ENCODE results near the gene CKB.
"Not testable (repeated sequence)": the region's sequence is repeated elsewhere in the genome, so short reads cannot be mapped to it uniquely, and the experiment has no call there.

CKB gene

DNA sequence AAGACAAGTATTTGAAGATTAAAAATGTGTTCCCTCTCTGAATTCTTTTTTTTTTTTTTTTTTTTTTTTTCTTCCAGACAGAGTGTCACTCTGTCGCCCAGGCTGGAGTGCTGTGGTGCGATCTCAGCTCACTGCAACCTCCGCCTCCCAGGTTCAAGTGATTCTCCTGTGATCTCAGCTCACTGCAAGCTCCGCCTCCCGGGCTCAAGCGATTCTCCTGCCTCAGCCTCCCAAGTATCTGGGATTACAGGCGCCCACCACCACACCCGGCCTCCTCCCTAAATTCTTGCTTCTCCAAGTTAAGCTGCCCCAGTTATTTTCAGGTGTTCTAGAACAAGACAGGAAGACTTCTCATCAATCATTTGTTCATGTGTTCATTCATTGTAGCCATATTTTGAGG is 10.4 kb downstream of the CKB start:
- DNase-seq (ENCODE audit: low read depth in 2 of 2): not testable (repeated sequence)

DNA sequence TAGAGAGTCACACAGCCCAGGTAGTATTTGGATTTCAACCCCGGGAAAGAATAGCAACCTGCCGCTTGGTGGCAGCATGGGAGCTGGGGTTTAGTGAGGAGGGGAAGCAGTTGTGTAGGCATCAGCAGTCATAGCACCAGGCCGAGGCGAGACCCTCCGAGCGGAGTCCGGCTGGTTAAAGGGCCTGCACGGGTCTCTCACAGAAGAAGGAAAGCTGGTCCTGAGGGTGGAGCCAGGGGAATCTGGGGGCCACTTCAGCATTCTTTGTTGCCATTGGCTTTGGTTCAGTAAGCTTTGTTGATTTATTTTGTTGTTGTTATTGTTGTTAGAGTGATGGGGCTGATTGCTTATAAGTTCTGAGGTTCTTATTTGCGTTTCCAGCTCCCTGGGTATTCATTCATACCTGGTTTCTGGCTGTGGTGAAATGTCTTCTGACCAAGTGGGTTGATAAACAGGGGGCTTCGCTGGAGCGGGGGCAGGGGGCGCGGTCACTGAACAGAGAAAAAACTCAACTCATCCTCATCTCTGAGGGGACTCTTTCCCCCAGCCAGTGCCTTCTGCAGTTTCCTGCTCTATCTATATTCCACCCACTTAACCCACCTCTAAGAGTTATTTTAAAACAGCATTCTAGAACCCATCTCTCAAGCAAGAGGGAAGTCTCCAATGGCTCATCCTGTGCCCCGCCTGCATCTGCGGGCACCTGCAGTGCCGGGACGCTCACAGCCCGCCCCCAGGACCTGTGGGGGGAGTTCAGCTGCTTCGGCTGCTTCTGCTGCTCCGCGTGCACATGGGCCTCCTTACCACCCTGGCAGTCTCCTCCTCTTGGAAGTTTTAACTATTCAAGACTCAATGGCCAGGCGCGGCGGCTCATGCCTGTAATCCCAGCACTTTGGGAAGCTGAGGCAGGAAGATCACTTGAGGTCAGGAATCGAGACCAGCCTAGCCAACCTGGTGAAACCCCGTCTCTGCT is 11.6 kb downstream of the CKB start:
- DNase-seq (ENCODE audit: low read depth in 2 of 2): no peak

GRCh38 chr14:103509864-103510723 is 12.5 kb downstream of the CKB start:
- DNase-seq (ENCODE audit: low read depth in 2 of 2): no peak

GRCh38 chr14:103508521-103509329 is 13.9 kb downstream of the CKB start:
- DNase-seq (ENCODE audit: low read depth in 2 of 2): no peak

DNA sequence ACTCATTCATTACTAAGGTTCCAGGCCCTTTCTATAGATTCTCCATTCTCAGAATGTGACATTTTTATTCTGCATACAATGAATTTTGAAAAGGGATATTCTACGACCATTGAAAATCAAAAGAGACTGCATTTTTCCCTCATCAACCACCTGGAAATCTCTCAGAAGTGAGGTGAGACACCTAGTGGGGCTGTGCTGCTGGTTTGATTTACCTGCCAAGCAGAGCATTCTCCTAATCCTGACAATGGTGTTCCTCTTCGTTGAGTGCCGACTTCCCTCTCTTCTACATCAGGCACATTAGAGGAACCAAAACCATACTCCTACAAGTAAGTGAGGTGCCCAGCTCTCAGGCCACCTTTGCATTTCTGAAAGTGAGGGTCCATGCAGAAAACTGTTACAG is 14.9 kb downstream of the CKB start:
- DNase-seq (ENCODE audit: low read depth in 2 of 2): no peak

- no peak for DNase-seq (ENCODE audit: low read depth in 2 of 2)
Observed at GRCh38 chr14:103504991-103505565, 17.6 kb downstream of the CKB start.

- DNase-seq (ENCODE audit: low read depth in 2 of 2): no peak
Observed at GRCh38 chr14:103503296-103503695, 19.3 kb downstream of the CKB start.

DNA sequence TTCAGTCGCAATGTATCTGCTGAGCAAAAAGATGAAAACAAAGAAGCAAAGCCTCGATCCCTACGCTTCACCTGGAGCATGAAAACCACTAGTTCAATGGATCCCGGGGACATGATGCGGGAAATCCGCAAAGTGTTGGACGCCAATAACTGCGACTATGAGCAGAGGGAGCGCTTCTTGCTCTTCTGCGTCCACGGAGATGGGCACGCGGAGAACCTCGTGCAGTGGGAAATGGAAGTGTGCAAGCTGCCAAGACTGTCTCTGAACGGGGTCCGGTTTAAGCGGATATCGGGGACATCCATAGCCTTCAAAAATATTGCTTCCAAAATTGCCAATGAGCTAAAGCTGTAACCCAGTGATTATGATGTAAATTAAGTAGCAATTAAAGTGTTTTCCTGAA is 19.8 kb downstream of the CKB start:
- DNase-seq (ENCODE audit: low read depth in 2 of 2): no peak

DNA sequence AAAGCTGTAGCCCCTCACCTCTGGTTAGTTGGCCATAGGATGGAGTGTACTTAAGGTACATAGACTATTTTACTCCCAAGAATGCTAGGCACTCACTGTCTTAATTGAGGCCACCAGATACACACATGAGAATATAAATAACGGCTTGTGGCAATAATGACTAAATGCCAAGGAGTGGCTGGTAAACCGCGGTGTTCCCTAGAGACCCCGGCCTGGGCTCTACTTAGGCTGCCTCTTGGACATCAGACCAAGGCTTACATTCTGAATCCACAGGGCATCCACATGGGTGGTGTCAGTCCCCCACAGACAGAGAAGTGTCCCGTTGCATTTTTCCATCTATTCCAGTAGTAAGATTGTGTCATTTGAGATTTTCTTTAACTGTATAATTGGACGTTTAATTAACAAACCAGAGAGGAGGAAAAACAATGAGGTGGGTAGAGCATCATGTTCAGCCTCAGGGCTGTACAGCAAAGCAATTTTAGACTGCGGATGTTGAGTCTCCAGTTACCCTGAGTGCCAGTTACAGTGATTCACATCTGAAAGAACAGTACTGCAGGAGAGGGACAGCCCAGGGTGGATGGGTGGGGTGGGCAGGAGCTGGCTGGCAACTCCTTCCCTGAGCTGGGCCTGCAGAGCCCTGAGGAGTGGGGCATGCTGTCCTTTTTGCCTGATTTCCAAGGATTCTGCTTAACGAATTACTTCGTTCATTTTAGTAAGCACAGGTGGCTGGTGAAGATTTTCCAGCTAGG is 20.5 kb downstream of the CKB start:
- DNase-seq (ENCODE audit: low read depth in 2 of 2): no peak

DNA sequence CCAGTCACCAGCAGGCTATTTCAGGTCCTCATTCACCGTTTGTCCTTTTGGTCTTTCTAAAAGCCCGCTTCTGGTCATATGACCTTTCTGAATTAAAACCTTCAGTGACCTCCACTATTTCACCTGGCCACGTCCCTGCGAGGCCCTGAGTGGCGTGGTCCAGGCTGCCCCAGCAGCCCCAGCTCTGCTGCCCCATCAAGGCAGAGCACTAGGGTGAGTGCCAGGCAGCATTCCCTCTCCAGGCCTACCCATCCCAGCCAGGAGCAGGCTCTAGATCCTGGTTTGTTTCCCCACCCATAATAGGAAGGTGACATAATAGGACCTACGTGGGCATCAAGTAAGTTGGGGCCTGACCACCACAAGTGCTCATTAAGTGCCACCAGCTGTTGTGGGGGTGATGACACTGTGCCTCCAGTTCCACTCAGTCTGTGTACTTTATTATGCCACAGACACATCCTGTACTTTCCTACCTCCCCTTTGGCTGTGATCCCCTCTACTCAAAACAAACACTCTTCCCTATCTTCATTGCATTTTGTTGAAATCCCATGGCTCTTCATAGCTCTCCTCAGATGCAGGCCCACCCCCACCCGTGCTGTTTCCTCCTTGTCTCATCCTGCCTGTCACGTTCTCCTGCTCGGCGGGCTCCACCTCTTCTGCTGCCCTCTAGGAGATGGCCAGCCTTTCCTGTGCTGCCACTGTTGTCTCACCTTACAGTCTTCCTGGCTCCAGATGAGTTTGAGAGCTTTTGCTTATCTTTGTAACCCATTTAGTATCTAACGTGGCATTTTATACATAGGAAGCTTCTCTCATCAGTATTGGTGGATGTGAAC is 21.4 kb downstream of the CKB start:
- DNase-seq (ENCODE audit: low read depth in 2 of 2): no peak

DNA sequence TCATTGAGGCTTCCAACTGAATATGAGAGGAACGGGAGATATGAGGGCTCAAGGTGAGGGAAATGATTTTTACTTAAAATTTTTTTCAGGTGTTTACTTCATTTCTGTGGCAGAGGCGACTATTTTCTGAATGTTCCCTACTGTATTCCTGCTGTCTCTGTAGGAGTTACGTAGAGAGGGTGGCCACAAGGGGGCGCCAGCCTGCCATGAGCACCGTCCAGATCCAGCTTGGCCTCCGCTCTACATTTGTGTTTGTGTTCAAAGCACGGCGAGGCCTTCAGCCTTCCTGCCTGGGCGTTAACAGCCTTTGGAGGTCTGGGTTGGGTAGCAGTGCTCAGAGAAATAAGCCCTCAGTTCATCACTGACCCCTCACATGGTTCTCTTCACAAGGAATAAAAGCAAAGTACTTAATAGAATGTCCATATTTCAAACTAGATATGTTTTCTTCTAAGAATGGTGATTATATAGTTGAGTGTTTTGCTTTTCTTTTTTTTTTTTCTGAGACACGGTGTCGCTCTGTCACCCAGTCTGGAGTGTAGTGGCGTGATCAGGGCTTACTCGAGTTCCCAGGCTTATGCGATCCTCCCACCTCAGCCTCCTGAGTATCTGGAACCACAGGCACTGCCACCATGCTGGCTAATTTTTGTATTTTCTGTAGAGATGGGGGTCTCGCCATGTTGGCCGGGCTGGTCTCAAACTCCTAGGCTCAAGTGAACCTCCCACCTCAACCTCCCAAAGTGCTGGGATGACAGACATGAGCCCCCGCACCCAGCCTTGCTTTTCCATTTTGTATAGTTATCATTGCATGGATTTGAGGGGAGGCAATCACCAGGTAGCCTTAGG is 22.3 kb downstream of the CKB start:
- peak; percentile 32 to 33 for DNase-seq (ENCODE audit: low read depth in 2 of 2)

DNA sequence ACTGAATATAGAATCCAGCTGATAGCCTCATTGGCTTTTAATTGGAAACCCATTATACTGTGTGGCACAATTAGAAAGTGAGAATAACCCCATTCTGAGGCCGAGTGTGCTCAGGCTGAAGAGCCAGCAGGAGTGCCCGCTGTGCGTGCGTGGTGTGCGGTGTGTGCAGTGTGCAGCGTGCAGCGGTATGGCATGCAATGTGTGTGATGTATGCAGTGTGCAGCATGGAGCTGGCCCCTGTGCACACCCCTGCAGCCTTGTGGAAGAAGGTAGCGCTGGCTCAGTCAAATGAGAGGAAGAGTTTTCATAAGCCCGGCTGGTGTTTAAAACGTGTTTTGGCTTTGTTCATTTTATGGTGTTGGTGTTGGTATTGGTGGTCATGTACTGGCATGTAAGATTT is 22.9 kb downstream of the CKB start:
- no peak for DNase-seq (ENCODE audit: low read depth in 2 of 2)

DNA sequence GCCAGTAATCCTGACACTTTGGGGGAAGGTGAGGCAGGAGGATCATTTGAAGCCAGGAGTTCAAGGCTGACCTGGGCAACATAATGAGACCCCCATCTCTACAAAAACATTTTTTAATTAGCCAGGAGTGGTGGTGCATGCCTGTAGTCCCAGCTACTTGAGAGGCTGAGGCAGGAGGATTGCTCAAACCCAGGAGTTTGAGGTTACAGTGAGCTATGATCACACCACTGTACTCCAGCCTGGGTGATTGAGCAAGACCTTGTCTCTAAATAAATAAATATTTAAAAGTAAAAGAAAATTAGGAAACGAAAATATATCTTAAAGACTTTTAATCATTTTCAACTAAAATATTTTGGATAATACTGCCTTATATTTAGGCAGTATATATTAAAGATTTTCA is 25.9 kb downstream of the CKB start:
- DNase-seq (ENCODE audit: low read depth in 2 of 2): no peak

DNA sequence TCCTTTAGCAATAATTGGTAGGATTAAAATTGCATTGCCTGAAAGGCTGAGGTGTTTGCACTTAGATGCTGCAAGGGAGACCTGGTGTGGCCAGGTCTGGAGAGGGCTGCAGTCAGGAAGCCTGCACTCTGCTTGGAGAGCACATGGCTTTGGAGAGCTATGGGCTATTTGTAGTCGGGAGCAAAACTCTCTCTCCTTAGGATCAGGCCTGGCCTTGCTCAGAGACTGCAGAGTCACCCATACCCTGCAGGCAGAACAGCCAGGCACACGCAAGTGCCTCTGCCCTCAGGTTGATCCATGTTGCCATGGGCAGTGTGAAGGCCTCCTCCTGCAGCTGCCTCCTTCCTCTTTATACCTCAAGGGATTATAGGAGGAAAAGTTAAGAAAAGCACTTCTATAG is 26.8 kb downstream of the CKB start:
- no peak for DNase-seq (ENCODE audit: low read depth in 2 of 2)

DNA sequence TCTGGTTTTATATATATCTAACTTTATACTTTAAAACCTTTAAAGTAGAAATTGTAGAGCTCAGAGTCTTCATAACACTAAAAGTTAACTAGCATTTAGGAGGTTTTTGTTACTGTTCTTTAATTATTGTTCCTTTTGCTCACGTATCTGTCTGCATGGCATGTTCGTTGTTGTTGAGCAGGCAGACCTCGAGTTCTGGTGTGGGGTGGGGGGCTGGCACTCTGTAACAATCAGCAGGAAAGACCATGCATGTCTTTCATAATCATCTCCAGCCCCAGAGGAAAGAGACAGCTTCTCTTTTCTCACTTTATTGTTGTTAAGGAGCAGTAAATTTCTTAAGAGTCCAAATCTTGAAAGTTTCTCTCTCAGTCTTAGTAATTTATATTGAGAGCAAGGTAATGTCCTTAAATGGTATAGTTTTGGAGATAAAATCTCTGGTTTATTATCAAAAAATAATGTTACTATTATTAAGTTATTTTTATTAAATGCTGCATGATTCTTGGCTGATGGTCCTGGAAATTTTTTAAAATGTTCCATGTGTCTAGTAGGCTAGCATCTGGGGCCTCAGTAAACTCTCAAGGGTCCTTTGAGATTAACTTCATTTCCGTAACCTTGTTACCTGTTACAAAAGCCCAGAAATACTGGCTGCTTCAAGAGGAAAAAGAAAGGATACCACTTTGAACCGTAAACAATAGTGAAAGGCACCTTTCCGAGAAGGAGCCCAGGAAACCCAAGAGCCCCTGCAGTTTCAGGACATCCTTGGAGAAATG is 30.3 kb downstream of the CKB start:
- no peak for DNase-seq (ENCODE audit: low read depth in 2 of 2)

GRCh38 chr14:103491691-103492090 is 30.9 kb downstream of the CKB start:
- DNase-seq (ENCODE audit: low read depth in 2 of 2): no peak

- no peak for DNase-seq (ENCODE audit: low read depth in 2 of 2)
Observed at GRCh38 chr14:103489621-103490020, 33.0 kb downstream of the CKB start.

GRCh38 chr14:103488960-103489359 is 33.7 kb downstream of the CKB start:
- peak in 1 of 2 experiments; percentile 20 for DNase-seq (ENCODE audit: low read depth in 2 of 2)
